LoVo (cell line): ENCODE measurements around the gene DNAJC5.
"Not testable (repeated sequence)": the region's sequence is repeated elsewhere in the genome, so short reads cannot be mapped to it uniquely, and the experiment has no call there.

Experiments used
- DNase-seq: peaks from one replicate; pipeline ENCODE4 v3.0.0-alpha.2; 2016; ENCODE audit warnings: low spot score

The DNAJC5 gene

DNA sequence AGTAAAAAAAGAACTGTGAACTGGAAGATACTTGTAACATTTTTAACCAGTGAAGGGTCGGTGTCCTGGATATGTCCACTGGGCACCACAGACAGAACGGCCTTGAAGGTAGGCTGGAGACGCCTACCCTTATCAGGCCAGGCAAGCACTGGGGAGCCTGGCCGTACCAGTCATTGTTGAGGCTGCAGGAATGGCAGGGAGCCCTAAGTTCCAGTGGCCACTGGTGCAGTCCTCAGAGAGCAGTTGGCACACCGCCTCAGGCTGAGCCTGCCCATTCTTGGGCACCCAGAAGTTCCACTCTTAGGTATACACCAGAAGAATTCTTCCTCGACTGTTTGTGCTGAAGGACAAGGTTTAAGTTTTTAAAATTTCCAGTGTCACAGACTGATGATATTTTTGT, 20.5 kb downstream of the DNAJC5 start:
- no peak for DNase-seq

DNA sequence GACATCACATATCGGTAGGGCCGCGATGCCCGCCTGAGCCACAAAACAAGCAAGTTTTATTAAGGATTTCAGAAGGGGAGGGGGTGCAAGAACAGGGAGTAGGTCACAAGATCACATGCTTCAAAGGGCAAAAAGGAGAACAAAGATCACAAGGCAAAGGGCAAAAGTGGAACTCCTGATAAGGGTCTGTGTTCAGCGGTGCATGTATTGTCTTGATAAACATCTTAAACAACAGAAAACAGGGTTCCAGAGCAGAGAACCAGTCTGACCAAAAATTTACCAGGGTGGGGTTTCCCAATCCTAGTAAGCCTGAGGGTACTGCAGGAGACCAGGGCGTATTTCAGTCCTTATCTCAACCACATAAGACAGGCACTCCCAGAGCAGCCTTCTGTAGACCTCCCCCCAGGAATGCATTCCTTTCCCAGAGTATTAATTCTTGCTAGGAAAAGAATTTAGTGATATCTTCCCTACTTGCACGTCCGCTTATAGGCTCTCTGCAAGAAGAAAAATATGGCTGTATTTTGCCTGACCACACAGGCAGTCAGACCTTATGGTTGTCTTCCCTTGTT, 21.5 kb downstream of the DNAJC5 start:
- DNase-seq = not testable (repeated sequence)

DNA sequence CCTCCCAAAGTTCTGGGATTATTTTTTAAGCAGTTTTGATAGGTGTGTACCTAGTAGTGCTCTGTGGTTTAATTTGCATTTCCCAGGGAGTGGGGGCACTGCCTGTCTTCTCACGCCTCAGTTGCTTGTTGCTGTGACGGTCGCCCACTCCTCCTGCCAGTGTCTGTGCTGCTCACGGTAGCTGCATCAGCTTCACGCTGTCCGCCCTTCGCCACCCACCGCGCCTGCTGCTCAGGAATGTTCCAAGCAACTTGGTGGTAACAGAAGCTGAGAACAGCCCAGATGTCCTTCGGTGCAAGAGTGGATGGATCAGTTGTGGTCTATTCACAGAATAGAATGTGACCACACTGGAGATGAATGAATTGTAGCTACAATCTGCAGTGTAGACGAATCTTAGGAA, 22.9 kb downstream of the DNAJC5 start:
- DNase-seq = no peak

DNA sequence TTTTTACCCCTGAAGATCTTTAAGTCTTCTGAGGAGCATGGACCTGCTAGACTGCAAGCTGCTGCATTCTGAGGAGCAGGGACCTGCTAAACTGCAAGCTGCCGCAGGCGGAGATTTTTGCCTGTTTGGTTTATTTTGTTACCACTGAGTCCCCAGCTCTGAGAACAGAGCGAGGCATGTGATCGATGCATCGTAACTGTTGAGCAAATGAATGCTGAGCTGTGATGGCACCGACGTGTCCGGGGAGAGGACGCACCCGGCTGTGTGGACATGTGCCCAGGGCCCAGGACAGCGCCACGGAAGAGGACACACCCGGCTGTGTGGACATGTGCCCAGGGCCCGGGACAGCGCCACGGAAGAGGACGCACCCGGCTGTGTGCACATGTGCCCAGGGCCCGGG, 24.2 kb downstream of the DNAJC5 start:
- no peak for DNase-seq

DNA sequence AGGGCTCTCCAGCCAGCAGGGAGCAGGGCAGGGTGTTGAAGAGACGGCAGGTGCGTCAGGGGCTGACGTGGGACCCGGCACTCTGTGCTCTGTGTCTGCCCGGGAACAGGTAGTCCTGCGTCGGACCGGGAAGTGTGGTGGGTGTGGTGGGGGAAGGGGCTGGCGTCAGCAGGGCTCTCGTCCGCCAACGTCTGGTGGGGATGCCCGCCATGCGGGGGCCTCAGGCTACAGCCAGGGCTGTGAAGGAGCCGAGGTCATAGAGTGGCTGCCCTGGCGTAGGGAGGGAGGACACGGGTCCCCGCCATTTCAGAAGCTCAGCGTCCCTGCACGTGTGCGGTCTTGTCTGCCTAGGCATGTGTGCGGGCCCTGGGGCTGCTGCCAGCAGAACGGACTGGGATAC, 25.3 kb downstream of the DNAJC5 start:
- DNase-seq = no peak

DNA sequence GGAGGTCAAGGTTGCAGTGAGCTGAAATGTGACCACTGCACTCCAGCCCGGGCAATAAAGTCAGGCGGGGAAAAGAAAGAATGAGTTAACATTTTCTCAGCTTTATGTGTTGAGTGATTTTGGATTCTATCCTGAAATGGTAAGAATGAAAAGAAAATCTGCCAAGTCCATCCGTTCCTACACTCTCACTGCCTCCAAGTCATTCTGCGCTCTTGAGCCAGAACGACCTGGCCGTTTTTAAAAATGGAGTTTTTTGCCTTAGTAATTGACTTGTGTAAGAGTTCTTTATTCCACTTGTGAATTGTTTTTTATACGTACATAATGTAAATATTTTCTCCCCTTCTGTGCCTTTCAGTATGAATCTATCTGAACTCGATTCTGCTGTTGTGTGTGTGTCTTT, 28.7 kb downstream of the DNAJC5 start:
- no peak for DNase-seq

DNA sequence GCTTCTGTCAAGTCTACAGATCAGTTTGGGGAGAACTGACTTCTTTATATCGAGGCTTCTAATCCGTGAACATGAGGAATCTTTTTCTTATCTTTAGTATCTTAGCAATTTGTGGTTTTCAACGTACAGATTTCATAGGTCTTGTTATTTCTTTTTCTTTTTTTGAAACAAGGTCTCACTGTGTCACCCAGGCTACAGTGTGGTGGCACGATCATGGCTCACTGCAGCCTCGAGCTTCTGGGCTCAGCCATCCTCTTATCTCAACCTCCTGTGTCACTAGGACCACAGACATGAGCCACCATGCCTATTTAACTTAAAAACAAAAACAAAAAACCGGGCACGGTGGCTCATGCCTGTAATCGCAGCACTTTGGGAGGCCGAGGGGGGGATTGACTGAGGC, 29.3 kb downstream of the DNAJC5 start:
- DNase-seq = no peak

DNA sequence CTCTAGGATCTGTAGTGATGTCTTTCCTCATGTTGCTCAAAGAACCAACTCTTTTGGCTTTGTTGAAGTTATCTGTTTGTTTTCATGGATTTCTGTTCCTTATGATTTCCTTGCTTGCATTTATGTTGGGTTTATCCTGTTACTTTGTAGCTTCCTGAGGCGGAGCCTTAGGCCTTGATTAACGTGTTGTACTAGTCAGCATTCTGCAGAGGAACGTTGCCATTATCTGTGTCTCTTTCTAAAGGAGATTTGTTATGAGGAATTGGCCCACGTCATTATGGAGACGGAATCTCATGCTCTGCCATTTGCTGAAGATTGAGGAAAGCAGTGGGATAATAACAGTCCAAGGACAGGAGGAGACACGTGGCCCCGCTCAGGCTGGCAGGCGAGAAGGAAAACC, 31.4 kb downstream of the DNAJC5 start:
- DNase-seq = no peak

DNA sequence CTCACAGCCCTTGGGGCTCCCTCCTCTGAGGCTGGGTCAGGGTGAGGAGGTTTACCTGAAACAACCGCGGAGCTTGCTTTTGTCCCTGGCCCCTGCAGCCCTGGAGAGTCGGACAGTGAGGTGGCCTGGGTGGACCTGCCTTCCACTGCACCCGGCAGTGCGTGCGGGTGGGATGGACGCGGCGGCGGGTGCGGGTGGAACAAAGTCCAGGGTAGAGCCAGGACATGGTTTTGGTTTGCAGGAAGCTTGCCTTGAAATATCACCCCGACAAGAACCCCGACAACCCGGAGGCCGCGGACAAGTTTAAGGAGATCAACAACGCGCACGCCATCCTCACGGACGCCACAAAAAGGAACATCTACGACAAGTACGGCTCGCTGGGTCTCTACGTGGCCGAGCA, 34.1 kb downstream of the DNAJC5 start:
- no peak for DNase-seq

DNA sequence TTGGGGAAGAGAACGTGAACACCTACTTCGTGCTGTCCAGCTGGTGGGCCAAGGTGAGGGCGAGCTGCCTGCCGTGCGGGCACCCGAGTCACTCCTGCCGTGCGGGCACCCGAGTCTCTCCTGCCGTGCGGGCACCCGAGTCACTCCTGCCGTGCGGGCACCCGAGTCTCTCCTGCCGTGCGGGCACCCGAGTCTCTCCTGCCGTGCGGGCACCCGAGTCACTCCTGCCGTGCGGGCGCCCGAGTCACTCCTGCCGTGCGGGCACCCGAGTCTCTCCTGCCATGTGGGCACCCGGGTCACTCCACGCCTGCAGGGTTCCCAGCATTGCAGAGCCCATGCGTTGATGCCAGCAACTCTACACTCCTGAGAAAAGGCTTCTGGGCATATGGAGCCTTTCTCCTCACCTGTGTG, 34.6 kb downstream of the DNAJC5 start:
- DNase-seq = not testable (repeated sequence)

DNA sequence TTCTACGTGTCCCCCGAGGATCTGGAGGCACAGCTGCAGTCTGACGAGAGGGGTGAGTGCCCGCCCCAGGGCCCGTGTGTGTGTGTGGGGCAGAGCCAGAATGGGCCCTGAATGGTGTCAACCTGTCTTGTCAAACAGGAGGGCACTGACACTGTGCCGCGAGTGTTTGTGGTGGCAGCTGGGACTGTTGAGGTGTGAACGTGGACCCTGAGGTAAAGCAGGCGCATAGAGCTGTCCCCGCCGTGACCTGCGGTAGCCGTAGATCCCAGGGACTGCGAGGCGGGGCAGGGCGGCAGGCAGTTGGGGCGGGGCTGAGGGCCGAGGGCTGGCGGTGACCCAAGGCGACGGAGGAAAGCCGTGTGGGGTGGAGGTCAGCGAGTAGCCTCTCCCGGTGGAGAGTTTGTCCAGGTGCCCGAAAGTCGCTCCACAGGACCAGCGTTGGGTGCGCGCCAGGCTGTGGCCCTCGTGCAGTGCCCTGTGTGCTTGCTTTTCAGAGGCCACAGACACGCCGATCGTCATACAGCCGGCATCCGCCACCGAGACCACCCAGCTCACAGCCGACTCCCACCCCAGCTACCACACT, 36.1 kb downstream of the DNAJC5 start:
- no peak for DNase-seq

DNA sequence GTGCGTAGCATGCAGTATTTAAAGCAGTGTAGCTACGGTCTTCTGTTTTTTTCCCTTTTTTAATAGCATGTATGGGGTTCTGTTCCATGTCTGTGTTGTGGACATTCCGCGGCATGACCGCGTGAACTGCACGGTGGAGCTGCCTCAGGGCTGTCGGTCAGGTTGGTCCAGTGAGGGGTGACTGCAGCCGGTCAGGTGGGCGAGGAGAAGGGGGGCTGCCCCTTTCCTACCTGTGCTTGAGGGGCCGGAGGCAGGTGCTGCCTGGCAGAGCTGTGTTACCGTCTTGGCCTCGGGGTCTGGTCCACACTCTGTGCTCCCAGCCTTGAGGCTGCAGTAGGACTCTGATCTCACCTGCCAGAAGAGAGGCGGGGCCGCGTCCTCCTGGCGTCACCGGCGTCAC, 36.8 kb downstream of the DNAJC5 start:
- no peak for DNase-seq

DNA sequence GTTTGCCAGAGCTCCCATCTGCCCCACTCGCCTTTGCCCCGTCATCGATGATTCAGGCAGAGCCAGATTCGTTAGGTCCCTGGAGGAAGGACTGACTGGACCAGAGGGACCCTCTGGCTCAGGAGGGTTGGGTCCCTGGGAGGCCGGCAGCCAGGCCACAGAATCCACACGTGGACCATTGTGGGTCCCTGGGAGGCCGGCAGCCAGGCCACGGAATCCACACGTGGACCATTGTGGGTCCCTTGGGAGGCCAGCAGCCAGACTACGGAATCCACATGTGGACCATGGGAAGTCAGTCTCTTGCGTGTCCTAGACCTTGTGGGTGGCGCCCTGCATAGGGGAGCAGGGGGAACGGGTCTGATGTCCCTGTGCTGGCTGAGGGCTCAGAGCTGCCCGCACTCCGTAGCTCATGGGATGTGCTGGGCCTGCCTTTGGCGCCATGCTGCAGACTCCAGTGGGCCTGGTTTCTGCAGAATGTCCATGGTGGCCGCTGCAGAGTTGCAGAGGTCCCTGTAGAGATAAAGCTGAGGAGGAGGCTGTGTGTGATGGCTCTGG, 37.8 kb downstream of the DNAJC5 start:
- DNase-seq = no peak

DNA sequence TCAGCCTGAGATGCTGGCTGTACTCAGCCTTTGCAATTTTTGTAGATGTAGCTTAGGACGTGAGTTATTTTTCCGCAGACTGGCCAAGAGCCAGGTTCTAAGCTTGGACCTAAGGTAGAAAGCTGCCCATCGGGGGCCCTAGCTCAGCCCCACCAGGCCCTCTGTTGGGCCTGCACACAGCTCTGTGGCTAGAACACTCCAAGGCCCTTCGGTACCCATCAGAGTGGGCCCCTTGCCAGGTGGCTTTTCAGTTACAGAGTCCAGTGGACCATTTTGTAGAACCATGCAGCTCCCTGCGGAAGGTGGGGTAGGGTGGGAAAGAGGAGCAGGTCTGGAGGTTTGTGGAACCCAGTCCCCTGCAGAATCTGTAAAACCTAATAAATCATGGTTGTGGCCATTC, 38.7 kb downstream of the DNAJC5 start:
- no peak for DNase-seq

DNA sequence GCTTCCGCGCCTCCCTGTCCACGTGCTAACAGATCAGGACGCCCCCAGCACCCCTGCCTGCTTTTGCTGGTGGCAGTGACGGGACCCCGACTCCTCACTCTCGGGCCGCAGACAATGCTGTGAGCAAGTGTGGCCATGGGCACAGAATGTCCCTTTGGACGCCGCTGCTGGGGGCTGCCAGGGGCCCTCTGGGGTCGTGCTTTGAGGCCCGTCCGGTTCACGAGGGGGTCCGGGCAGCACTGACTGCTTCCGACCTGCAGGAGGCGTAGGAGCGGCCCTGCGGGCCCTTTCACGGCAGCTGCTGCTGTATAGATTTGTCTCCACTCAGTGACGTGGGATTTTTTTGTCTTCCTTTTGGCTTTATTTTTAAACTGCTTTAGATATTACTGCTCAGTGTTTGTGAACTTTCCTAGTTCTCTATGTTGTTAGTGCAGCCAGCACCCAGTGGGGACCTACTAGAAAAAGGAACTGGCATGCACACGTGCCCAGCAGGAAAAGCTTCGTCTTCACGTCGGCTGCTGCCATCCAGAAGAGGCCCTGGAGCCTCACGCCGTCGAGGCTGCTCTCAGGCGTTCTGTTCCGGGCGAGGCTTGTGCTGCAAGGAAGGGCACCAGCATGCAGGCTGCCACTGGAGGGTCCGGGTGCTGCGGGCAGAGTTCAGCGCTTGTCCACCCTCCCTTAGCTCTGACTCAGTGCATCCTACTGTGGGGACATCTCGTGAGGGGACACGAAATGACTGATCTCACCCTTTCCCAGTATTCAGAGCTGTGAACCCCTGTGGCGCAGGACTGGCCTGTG, 39.5 kb downstream of the DNAJC5 start:
- no peak for DNase-seq

DNA sequence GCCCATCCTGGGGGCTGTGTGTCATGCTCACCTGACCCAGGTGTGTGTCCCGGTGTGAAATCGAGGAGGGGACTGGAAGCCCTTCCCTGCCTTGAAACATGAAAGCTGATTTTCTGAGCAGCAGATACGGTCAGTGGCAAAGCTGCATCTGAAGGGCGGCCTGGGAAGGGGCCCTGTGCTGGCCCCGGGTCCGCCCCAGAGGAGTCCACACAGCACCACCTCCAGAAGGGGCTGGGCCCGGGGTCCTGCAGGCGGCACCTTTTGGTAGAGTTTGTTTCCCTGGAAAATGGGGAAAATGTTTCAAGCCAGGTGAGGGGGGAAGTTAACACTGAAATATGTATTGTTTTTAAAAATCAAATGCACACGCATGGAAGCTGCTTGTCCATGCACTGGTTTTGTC, 40.5 kb downstream of the DNAJC5 start:
- DNase-seq = no peak

DNA sequence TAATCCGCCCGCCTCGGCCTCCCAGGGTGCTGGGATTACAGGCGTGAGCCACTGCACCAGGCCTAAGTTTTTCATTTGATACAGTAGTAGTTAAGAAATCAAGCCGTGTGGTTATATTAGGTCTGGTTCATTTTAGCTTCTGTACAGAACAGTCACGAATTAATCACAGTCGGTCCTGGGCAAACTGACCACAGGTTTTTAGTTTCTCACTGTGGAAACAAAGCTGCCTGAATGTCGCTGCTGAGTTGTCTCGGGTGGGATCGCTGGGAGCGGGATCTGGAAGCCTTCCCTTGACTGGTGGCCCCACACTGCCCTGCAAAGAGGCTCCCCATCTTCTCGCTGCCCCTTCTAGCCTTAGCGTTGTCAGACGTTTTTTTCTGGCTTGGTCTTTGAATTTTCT, 42.7 kb downstream of the DNAJC5 start:
- DNase-seq = no peak

DNA sequence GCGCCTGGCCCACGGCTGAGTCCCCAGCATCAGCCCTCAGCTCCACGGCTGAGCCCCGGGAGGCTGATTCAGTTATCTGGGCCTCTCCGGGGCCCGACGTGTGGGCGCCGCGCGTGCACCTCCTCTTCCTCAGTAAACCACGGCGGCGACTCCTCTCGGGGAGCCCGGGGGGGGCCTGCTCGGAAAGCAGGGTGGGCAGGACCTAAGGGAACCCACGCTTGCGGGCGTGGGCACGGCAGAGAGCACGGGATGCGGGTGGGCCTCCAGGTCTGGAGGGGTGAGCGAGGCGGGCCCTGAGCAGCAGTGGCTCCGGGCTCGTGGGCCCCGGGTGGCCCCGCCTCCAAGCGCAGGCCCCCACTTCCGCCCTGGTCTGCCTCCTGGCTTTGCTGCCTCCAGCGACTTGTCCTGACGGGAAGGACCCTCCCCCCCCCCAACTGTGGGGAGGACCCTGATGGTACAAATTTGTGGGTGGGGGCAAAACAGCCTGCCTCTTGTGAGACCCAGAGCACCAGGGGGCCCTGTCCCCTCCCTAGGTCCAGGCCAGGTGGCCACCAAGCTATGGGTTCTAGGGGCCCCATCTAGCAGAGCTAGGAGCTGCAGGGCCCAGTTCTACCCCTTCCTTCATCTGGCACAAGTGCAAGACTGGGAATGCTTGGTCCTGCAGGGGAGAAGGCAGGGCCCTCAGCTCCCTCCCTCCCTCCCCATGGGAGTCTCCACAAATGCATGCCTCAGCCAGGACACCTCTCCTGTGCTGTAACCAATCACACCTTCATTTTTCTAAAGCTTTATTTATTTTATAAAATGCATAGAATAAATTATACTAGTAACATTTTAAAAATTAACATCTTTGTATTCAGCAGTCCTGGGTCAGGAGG, 44.4 kb downstream of the DNAJC5 start:
- DNase-seq = no peak

DNA sequence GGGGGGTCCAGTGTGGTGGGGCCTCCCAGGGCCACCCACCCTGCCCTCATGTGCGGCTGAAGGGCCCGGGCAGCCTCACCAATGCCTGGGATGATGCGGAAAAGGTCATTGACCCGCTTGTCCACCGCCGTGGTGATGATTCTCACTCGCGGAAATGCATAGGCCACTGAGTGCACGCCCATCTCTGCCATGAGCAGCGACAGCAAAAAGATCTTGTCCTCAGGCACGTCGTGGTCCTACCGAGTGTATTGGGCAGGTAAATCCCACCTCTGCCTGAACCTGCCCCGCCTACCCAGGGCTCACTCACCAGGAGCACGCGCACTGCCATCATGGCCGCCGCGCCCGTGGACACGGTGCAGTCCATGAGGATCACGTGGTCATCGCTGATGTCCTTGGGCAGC, 45.1 kb downstream of the DNAJC5 start:
- no peak for DNase-seq

DNA sequence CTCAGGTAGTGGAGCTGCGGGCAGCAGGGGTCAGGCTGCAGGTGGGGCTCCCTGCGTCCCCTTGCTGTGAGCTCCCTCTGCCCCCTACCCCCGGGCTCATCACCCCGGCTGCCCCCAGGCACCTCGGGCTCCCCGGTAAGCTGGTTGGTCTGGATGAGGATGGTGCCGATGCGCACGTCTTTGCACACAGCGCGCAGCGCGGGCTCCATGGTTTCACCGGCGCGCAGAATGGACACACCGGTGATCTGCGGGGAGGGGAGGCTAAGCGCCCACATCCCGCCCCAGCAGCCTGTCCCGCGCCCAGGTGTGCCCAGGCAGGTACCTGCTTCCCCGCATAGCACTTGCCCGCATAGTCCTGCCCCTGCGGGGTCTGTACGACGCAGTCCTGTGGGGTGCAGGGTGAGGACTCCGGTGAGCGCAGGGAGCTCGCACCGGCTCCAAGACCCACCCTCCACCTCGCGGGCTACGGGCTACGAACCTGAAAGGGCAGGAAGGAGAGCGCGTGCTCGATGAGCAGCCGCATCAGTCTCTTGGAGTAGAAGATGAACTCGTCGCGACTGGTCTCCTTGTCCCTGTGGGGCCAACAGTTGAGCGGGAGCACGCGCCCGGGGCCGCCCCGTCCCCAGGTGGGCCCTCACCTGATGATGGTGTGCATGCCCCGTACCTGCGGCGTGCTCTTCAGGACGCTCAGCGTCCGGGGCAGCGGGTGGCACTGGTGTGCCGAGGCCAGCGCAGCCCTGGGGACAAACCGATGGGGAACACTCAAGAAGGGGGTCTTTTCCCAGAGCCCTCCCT, 45.7 kb downstream of the DNAJC5 start:
- no peak for DNase-seq

DNA sequence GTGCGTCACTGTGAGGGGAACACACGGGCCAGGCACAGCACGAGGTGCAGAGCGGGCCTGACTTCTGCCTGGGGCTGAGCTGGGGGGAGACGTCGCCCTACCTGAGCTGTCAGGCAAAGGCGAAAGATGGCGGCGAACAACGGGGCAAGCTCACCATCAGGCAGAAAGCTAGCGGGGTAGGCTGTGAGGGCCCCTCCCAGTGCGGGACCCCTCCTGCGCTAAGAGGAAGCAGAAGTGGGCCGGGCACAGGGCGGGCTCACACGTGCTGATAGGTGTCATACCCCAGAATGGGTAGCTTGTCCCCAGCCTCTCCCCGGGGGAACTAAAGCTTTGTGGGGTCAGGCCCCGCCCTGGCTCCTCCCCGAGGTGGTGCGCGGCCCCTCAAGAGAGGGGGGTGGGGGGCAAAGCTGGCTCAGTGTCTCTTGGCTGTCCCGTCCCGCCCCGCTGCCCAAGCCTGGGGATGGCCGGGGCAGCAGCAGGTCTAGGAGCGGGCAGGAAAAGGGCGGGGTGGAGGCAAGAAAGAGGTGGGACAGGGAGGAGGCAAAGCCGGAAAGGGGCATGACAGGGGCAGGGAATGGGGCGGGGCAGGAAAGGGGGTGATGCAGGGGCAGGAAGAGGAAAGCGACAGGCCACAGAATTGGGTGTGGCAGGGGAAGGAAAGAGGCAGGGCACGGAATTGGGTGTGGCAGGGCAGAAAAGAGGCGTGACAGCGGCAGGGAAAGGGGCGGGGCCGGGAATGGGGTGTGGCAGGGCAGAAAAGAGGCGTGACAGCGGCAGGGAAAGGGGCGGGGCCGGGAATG, 46.6 kb downstream of the DNAJC5 start:
- no peak for DNase-seq
